SK-N-SH treated with all-trans-retinoic acid at 6 μM for 48 hours (cell line): Measurements from ENCODE around the gene EHD2.
"Not testable (repeated sequence)": the region's sequence is repeated elsewhere in the genome, so short reads cannot be mapped to it uniquely, and the experiment has no call there.

Source experiments
- ATAC-seq: fragments of 200-7000 bp; cut with Tn5 transposase; 3 replicates; pipeline ENCODE4 v1.9.1; 2020; ENCODE audit warnings: mild to moderate bottlenecking, moderate library complexity
- ARNTL ChIP-seq: fragments of 450-650 bp; formaldehyde crosslinking; IDR thresholded peaks from 2 replicates; pipeline ENCODE4 v1.5.0; 2020; ENCODE audit warnings: low read depth, mild to moderate bottlenecking, moderate library complexity, borderline replicate concordance
- BACH2 ChIP-seq: fragments of 250-450 bp; sonication (Bioruptor Pico); IDR thresholded peaks from 2 replicates; pipeline ENCODE4 v1.9.0; 2021; ENCODE audit warnings: mild to moderate bottlenecking, borderline replicate concordance
- CREB5 ChIP-seq: fragments of 250-450 bp; sonication (Bioruptor Pico); IDR thresholded peaks from 2 replicates; pipeline ENCODE4 v1.5.1; 2020; ENCODE audit warnings: low read depth, mild to moderate bottlenecking, moderate library complexity
- CSDC2 ChIP-seq: fragments of 250-450 bp; sonication (Bioruptor Pico); IDR thresholded peaks from 2 replicates; pipeline ENCODE4 v1.5.0; 2020; ENCODE audit warnings: mild to moderate bottlenecking, moderate library complexity
- CSRNP3 ChIP-seq: fragments of 250-450 bp; sonication (Bioruptor Pico); IDR thresholded peaks from 2 replicates; pipeline ENCODE4 v1.5.1; 2021; ENCODE audit warnings: mild to moderate bottlenecking, moderate library complexity
- ESRRG ChIP-seq: fragments of 250-450 bp; sonication (Bioruptor Pico); IDR thresholded peaks from 2 replicates; pipeline ENCODE4 v1.6.1; 2021; ENCODE audit warnings: mild to moderate bottlenecking
- GLIS3 ChIP-seq: fragments of 250-450 bp; sonication (Bioruptor Pico); IDR thresholded peaks from 2 replicates; pipeline ENCODE4 v1.5.0; 2020; ENCODE audit warnings: mild to moderate bottlenecking, moderate library complexity
- ISL1 ChIP-seq: fragments of 250-450 bp; sonication (Bioruptor Pico); IDR thresholded peaks from 2 replicates; pipeline ENCODE4 v2.1.2; 2022; ENCODE audit warnings: mild to moderate bottlenecking, moderate library complexity
- OSR1 ChIP-seq: fragments of 250-450 bp; sonication (Bioruptor Pico); IDR thresholded peaks from 2 replicates; pipeline ENCODE4 v1.8.0; 2022; ENCODE audit warnings: moderate library complexity, mild to moderate bottlenecking, inconsistent platforms
- PATZ1 ChIP-seq: fragments of 250-450 bp; sonication (Bioruptor Pico); IDR thresholded peaks from 2 replicates; pipeline ENCODE4 v1.8.0; 2020; ENCODE audit warnings: mild to moderate bottlenecking, moderate library complexity, borderline replicate concordance
- POU6F1 ChIP-seq: fragments of 250-450 bp; sonication (Bioruptor Pico); IDR thresholded peaks from 2 replicates; pipeline ENCODE4 v1.8.0; 2021; ENCODE audit warnings: low read depth, mild to moderate bottlenecking, moderate library complexity, borderline replicate concordance
- PPARA ChIP-seq: fragments of 250-450 bp; sonication (Bioruptor Pico); IDR thresholded peaks from 2 replicates; pipeline ENCODE4 v1.5.0; 2020; ENCODE audit warnings: mild to moderate bottlenecking, borderline replicate concordance
- SNAI2 ChIP-seq: fragments of 250-450 bp; sonication (Bioruptor Pico); IDR thresholded peaks from 2 replicates; pipeline ENCODE4 v1.5.0; 2020; ENCODE audit warnings: mild to moderate bottlenecking, moderate library complexity
- TCF4 ChIP-seq: fragments of 250-450 bp; sonication (Bioruptor Pico); IDR thresholded peaks from 2 replicates; pipeline ENCODE4 v1.8.0; 2021; ENCODE audit warnings: mild to moderate bottlenecking, moderate library complexity, borderline replicate concordance
- TOX ChIP-seq: fragments of 250-450 bp; sonication (Bioruptor Pico); IDR thresholded peaks from 2 replicates; pipeline ENCODE4 v1.8.0; 2021; ENCODE audit warnings: mild to moderate bottlenecking, moderate library complexity, borderline replicate concordance
- TSHZ2 ChIP-seq: fragments of 250-450 bp; sonication (Bioruptor Pico); IDR thresholded peaks from 2 replicates; pipeline ENCODE4 v1.5.0; 2020; ENCODE audit warnings: mild to moderate bottlenecking, moderate library complexity
- ZC3H10 ChIP-seq: fragments of 250-450 bp; sonication (Bioruptor Pico); IDR thresholded peaks from 2 replicates; pipeline ENCODE4 v1.5.1; 2021; ENCODE audit warnings: mild to moderate bottlenecking, moderate library complexity
- ZFP3 ChIP-seq: fragments of 250-450 bp; sonication (Bioruptor Pico); IDR thresholded peaks from 2 replicates; pipeline ENCODE4 v1.5.0; 2020; ENCODE audit warnings: mild to moderate bottlenecking, moderate library complexity
- ZNF565 ChIP-seq: fragments of 450-650 bp; formaldehyde crosslinking; conservative IDR thresholded peaks from 2 replicates; pipeline ENCODE4 v1.5.0; 2020; ENCODE audit warnings: low read depth, mild to moderate bottlenecking, moderate library complexity
- ZNF70 ChIP-seq: fragments of 450-650 bp; formaldehyde crosslinking; IDR thresholded peaks from 2 replicates; pipeline ENCODE4 v1.5.0; 2020; ENCODE audit warnings: mild to moderate bottlenecking, moderate library complexity
- ZNF8 ChIP-seq: fragments of 450-650 bp; formaldehyde crosslinking; IDR thresholded peaks from 2 replicates; pipeline ENCODE4 v1.5.0; 2020; ENCODE audit warnings: mild to moderate bottlenecking, moderate library complexity

The EHD2 gene

GRCh38 chr19:47663911-47664771 lies 49.1 kb upstream of the EHD2 start:
- no peak for TF ChIP-seq ZFP3 (CRISPR knock-in tag)
- peak; percentile 84 for ATAC-seq

GRCh38 chr19:47668556-47668955 lies 44.7 kb upstream of the EHD2 start:
- ATAC-seq = not testable (repeated sequence)

GRCh38 chr19:47670736-47671135 lies 42.5 kb upstream of the EHD2 start:
- TF ChIP-seq ESRRG (no peak), GLIS3 (CRISPR knock-in tag) (no peak), ZFP3 (CRISPR knock-in tag) (no peak), TSHZ2 (CRISPR knock-in tag) (no peak), ZNF8 (CRISPR knock-in tag) (no peak), ZC3H10 (CRISPR knock-in tag) (no peak), ZNF565 (CRISPR knock-in tag) (no peak), CSDC2 (CRISPR knock-in tag) (no peak), SNAI2 (no peak), CSRNP3 (no peak), ARNTL (no peak), CREB5 (CRISPR knock-in tag) (no peak), TCF4 (CRISPR knock-in tag) (no peak), OSR1 (CRISPR knock-in tag) (no peak), BACH2 (CRISPR knock-in tag) (no peak), TOX (no peak), PPARA (CRISPR knock-in tag) (no peak), ZNF70 (CRISPR knock-in tag) (no peak), PATZ1 (no peak)
- no peak for ATAC-seq

- no peak for TF ChIP-seq ZC3H10 (CRISPR knock-in tag)
- TF ChIP-seq ARNTL = no peak
- TF ChIP-seq ISL1 (CRISPR knock-in tag) = no peak
- TF ChIP-seq SNAI2 = no peak
- no peak for TF ChIP-seq OSR1 (CRISPR knock-in tag)
- TF ChIP-seq BACH2 (CRISPR knock-in tag) = no peak
- TF ChIP-seq CSRNP3 = no peak
- TF ChIP-seq POU6F1 (CRISPR knock-in tag) = no peak
- no peak for TF ChIP-seq ZNF565 (CRISPR knock-in tag)
- no peak for TF ChIP-seq TOX
- no peak for TF ChIP-seq ZNF70 (CRISPR knock-in tag)
- TF ChIP-seq PATZ1 = no peak
- no peak for TF ChIP-seq GLIS3 (CRISPR knock-in tag)
- TF ChIP-seq TCF4 (CRISPR knock-in tag) = no peak
- TF ChIP-seq ESRRG = no peak
- TF ChIP-seq PPARA (CRISPR knock-in tag) = no peak
- no peak for TF ChIP-seq ZFP3 (CRISPR knock-in tag)
- TF ChIP-seq ZNF8 (CRISPR knock-in tag) = no peak
- no peak for TF ChIP-seq CSDC2 (CRISPR knock-in tag)
- no peak for ATAC-seq
These were observed 41.7 kb upstream of the EHD2 start for GRCh38 chr19:47671499-47671898.
